ENCODE results near the gene CYFIP1. TPM values are rescaled to one million over a fixed set of nuclear protein-coding genes. Genes with fewer than 3 reads are reported as not detected.

The CYFIP1 gene
- total and polyA plus RNA-seq, 4 donors, result 27.0 to 136 (median 86.7) TPM

GRCh38 chr15:22944651-22945050 lies 35.5 kb downstream of the CYFIP1 start:
- 86 to 88% methylated on average over 8 of the region's 8 CpGs for WGBS, 2 donors
- peaks cover 8 to 38% (median 17%) of the 10 kb centered on the region in 4 donors for H3K36me3 ChIP-seq (ENCODE audit: control insufficient read depth in 4 of 4, insufficient read depth in 4 of 4, low read length in 4 of 4)

GRCh38 chr15:22942877-22943276 lies 37.3 kb downstream of the CYFIP1 start:
- Histone ChIP-seq H3K27ac (ENCODE audit: low read depth in 1 of 2, low read length in 1 of 2) (no peak overlapping the region), H3K9ac (ENCODE audit: insufficient read depth in 1 of 2, low read length in 2 of 2) (no peak overlapping the region), H3K4me3 (no peak overlapping the region), H3K9me3 (ENCODE audit: control insufficient read depth in 4 of 4, insufficient read depth in 3 of 4, low read length in 3 of 4) (peaks cover 0 to 2% (median 0%) of the 10 kb centered on the region in 4 donors), H3K4me1 (ENCODE audit: control insufficient read depth in 5 of 5, insufficient read depth in 5 of 5, low read length in 5 of 5) (peaks cover 0 to 1% (median 0%) of the 10 kb centered on the region in 5 donors), H3K27me3 (ENCODE audit: control insufficient read depth in 3 of 3, insufficient read depth in 3 of 3, low read length in 2 of 3) (no peaks in the 10 kb centered on the region), H3K36me3 (ENCODE audit: control insufficient read depth in 4 of 4, insufficient read depth in 4 of 4, low read length in 4 of 4) (peaks cover 14 to 49% (median 19%) of the 10 kb centered on the region in 4 donors)
- no peak for TF ChIP-seq CTCF (IDR thresholded peaks at IDR 0.05; ENCODE audit: control extremely low read depth, extremely low read depth)
- DNase-seq, result no peak
- WGBS, 2 donors, result 91 to 94% methylated on average over 15 of the region's 15 CpGs
- ATAC-seq (ENCODE audit: insufficient read depth, low FRiP score), result no peak

More at GRCh38 chr15:22944651-22945050, 35.5 kb downstream of the CYFIP1 start:
- H3K27ac ChIP-seq (ENCODE audit: low read depth in 1 of 2, low read length in 1 of 2), result no peak overlapping the region
- no peak overlapping the region for H3K4me3 ChIP-seq
- no peak for TF ChIP-seq CTCF (IDR thresholded peaks at IDR 0.05; ENCODE audit: control extremely low read depth, extremely low read depth)
- no peaks in the 10 kb centered on the region for H3K27me3 ChIP-seq (ENCODE audit: control insufficient read depth in 3 of 3, insufficient read depth in 3 of 3, low read length in 2 of 3)
- no peak for DNase-seq
- peaks cover 0 to 2% (median 0%) of the 10 kb centered on the region in 4 donors for H3K9me3 ChIP-seq (ENCODE audit: control insufficient read depth in 4 of 4, insufficient read depth in 3 of 4, low read length in 3 of 4)
- no peak overlapping the region for H3K9ac ChIP-seq (ENCODE audit: insufficient read depth in 1 of 2, low read length in 2 of 2)
- peaks cover 0 to 9% (median 0%) of the 10 kb centered on the region in 5 donors for H3K4me1 ChIP-seq (ENCODE audit: control insufficient read depth in 5 of 5, insufficient read depth in 5 of 5, low read length in 5 of 5)
- ATAC-seq (ENCODE audit: insufficient read depth, low FRiP score), result no peak

- Histone ChIP-seq H3K9ac (ENCODE audit: insufficient read depth in 1 of 2, low read length in 2 of 2) (no peak overlapping the region), H3K4me1 (ENCODE audit: control insufficient read depth in 5 of 5, insufficient read depth in 5 of 5, low read length in 5 of 5) (no peaks in the 10 kb centered on the region), H3K4me3 (no peak overlapping the region), H3K27me3 (ENCODE audit: control insufficient read depth in 3 of 3, insufficient read depth in 3 of 3, low read length in 2 of 3) (no peaks in the 10 kb centered on the region), H3K36me3 (ENCODE audit: control insufficient read depth in 4 of 4, insufficient read depth in 4 of 4, low read length in 4 of 4) (peaks cover 15 to 52% (median 20%) of the 10 kb centered on the region in 4 donors), H3K9me3 (ENCODE audit: control insufficient read depth in 4 of 4, insufficient read depth in 3 of 4, low read length in 3 of 4) (peaks cover 0 to 2% (median 0%) of the 10 kb centered on the region in 4 donors), H3K27ac (ENCODE audit: low read depth in 1 of 2, low read length in 1 of 2) (no peak overlapping the region)
- 92 to 93% methylated on average over 24 of the region's 24 CpGs for WGBS, 2 donors
- no peak for DNase-seq
- TF ChIP-seq CTCF (IDR thresholded peaks at IDR 0.05; ENCODE audit: control extremely low read depth, extremely low read depth), result no peak
- ATAC-seq (ENCODE audit: insufficient read depth, low FRiP score), result no peak
Measured at GRCh38 chr15:22942306-22942855, 37.8 kb downstream of the CYFIP1 start.

GRCh38 chr15:22941179-22941578 lies 39.0 kb downstream of the CYFIP1 start:
- H3K9ac ChIP-seq (ENCODE audit: insufficient read depth in 1 of 2, low read length in 2 of 2), result no peak overlapping the region
- H3K27ac ChIP-seq (ENCODE audit: low read depth in 1 of 2, low read length in 1 of 2), result no peak overlapping the region
- no peak overlapping the region for H3K4me3 ChIP-seq
- no peaks in the 10 kb centered on the region for H3K4me1 ChIP-seq (ENCODE audit: control insufficient read depth in 5 of 5, insufficient read depth in 5 of 5, low read length in 5 of 5)
- peaks cover 0 to 2% (median 0%) of the 10 kb centered on the region in 4 donors for H3K9me3 ChIP-seq (ENCODE audit: control insufficient read depth in 4 of 4, insufficient read depth in 3 of 4, low read length in 3 of 4)
- H3K36me3 ChIP-seq (ENCODE audit: control insufficient read depth in 4 of 4, insufficient read depth in 4 of 4, low read length in 4 of 4), result peaks cover 15 to 54% (median 24%) of the 10 kb centered on the region in 4 donors
- no peaks in the 10 kb centered on the region for H3K27me3 ChIP-seq (ENCODE audit: control insufficient read depth in 3 of 3, insufficient read depth in 3 of 3, low read length in 2 of 3)
- TF ChIP-seq CTCF (IDR thresholded peaks at IDR 0.05; ENCODE audit: control extremely low read depth, extremely low read depth), result no peak
- 93 to 95% methylated on average over 4 of the region's 4 CpGs for WGBS, 2 donors
- ATAC-seq (ENCODE audit: insufficient read depth, low FRiP score) (no peak), DNase-seq (no peak)
